ENCODE data around the gene LGALS3BP.

- TF ChIP-seq, protein P1, sequence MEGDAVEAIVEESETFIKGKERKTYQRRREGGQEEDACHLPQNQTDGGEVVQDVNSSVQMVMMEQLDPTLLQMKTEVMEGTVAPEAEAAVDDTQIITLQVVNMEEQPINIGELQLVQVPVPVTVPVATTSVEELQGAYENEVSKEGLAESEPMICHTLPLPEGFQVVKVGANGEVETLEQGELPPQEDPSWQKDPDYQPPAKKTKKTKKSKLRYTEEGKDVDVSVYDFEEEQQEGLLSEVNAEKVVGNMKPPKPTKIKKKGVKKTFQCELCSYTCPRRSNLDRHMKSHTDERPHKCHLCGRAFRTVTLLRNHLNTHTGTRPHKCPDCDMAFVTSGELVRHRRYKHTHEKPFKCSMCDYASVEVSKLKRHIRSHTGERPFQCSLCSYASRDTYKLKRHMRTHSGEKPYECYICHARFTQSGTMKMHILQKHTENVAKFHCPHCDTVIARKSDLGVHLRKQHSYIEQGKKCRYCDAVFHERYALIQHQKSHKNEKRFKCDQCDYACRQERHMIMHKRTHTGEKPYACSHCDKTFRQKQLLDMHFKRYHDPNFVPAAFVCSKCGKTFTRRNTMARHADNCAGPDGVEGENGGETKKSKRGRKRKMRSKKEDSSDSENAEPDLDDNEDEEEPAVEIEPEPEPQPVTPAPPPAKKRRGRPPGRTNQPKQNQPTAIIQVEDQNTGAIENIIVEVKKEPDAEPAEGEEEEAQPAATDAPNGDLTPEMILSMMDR (conservative IDR thresholded peaks at IDR 0.05): no peak
- TF ChIP-seq EZH2 (IDR thresholded peaks at IDR 0.05; ENCODE audit: low read depth): no peak
Observed at GRCh38 chr17:78937561-78937960, 42.2 kb downstream of the LGALS3BP start.

All from PC-9 (cell line).